ENCODE data around the gene RTL1. TPM values are rescaled to one million over a fixed set of nuclear protein-coding genes. Genes with fewer than 3 reads are reported as not detected.

The RTL1 gene
- total RNA-seq, 1 experiment from 2014 or later = 0.16 TPM

DNA sequence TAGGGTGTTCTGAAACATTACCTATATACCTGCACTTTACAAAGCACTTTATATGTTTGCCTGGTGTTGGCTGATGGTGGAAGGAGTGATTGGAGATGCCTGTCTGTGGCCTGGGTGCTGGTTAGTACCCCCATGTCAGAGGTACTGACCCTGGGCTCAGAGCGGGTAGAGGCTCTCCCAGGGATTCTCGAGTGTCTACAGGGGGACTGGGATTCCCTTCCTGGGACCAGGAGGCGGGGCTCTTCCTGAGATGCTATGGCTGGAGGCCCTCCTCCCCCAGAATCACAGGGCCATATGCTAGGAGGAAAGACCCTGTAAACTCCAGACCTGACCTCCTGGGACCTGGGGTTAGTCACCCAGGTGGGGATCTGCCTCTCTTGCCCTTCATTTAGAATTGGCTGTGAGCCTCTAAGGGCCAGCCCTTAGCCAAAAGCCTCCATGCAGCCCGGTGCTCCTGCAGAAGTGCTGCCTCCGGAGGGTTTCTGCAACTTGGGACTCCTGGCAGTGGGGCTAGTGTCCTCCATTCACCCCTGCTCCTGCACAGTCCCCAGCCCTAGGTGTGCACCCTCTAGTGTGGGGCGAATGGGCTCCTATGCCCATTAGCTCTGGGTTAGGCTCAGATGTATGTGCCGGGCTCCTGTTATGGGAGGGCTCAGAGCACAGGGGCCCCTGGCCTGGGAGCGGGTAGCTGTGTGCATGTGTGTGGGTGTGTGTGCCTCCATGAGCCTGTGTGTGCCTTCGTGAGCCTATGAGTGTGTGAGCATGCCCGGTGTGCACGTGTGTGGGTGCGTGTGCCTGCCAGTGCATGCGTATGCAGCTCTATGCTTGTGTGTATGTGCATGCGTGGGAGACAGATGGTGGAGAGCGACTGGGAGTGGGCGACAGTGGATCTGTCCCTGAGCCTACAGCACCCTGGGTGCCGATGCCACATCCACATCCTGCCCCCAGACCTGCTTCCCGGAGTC, 36.6 kb downstream of the RTL1 start:
- no peak for DNase-seq (ENCODE audit: low spot score)

DNA sequence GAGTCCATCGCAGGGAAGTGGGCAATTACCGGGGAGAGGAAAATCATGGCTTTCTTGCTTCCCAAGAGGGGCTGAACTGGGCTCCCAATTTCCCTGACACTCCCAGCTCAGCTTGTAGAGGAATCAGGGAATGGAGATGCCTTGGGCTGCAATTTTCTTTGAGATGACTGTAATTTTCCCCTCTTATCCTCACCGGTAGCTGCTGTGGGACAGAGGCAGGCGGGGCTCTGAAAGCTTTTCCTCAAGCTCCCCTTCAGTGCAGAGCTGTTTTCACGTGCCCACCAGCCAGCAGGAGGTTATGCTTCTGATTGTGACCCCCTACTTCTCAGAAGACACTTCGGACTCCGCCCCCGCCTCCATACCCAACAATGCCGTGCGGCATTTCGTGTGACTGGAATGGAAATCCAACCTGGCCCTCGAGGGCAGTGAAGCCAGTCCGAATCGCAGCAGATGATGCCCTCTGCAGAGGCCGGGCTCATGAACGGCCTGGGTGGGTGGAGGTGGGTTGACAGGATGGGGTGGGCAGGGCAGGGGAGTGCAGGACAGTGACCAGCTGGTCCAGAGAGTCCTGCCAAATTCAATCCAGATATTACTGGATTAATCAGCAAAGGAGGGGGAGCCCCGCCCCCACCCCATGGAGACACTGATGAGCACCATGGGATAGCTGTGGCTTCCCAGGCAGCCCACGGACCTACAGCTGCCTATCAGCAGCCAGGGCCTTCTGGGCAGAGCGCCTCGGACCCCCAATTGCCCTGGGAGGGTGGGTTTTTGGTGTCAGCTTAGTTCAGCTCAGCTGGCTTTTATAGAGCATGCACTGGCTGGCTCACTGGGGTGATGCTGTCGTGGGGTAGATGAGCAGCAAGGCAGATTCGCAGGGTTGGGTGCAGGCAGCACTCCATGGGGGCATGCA, 37.6 kb downstream of the RTL1 start:
- no peak for DNase-seq (ENCODE audit: low spot score)

DNA sequence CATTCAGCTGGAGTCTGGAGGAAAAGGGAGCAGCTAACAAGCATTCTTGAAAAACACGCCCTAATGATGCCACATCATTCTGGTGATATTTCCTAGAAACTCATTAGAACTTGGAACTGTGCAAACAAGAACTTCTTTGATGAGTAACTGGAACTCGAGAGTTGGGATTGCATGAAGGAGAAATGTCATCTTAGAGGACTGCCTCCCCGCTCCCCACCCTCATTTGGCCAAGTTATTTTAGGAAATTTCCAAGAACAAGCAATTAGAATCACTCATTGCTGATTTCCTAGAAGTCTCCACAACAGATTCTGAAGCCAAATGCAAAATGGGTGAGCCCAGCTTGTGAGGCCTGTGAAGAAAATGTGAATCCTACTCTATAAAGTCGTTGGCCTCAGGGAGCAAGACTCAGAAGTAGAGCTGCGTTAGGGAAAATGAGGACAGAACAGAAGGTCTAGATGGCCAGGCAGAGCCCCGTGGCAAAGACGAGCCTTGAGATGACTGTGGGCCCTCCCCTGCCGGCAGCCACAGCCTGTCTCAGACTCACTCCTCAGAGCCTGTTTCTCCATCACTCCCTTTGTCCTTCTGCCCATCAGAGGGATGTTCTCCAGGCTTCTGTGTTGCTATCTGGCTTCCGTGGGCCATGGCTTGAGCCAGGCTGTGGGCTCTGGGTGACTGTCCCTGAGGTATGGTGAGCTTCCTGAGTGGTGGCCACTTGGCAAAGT, 38.4 kb downstream of the RTL1 start:
- peak; percentile 8 for DNase-seq (ENCODE audit: low spot score)

DNA sequence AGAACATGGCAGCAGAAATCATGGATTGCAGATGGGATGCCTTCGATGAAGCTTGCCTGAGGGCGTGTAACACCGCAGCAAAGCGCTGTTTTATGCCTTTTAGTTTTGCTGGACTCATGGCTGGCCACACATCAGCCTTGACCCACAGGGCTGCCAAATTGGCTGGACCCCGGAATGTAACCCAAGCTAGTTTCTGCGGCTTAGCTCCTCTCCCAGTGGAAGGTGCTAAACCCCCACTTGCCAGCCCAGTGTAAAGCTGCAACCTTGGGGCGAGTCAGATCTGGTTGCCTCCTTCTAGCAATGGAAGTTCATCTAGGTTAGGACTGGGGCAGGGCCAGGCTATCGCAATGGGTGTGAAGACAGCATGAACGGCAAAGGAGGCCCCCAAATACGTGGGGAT, 39.3 kb downstream of the RTL1 start:
- DNase-seq (ENCODE audit: low spot score) = no peak

DNA sequence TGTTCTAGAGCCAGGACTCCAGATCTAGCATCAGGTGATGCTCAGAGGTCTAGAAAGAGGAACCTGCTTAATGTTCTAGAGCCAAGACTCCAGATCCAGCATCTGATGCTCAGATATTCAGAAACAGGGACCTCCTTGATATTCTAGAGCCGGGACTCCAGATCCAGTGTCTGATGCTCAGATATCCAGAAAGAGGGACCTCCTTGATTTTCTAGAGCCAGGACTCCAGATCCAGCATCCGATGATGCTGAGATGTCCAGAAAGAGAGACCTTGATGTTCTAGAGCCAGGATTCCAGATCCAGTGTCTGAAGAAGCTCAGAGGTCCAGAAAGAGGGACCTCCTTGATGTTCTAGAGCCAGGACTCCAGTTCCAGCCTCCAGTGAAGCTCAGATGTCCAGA, 40.7 kb downstream of the RTL1 start:
- no peak for DNase-seq (ENCODE audit: low spot score)

DNA sequence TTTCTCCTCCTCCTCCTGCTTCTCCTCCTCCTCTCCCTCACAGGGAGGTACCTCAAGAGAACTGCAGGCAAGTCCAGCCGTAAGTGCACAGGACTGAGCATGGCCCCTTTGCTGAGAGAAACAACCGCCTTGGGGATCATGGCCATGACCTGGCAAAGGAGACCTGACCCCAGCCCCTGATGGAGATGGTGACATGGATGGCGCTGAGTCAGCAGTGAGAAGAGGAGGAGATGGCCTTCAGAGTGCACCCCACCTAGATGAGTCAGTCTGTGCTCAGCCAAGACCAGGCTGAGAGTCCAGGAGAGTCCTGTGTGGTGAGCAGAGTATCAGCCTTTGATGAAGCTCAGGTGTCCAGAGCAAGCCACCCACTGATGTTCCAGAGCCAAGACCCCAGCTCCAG, 41.2 kb downstream of the RTL1 start:
- DNase-seq (ENCODE audit: low spot score) = no peak

DNA sequence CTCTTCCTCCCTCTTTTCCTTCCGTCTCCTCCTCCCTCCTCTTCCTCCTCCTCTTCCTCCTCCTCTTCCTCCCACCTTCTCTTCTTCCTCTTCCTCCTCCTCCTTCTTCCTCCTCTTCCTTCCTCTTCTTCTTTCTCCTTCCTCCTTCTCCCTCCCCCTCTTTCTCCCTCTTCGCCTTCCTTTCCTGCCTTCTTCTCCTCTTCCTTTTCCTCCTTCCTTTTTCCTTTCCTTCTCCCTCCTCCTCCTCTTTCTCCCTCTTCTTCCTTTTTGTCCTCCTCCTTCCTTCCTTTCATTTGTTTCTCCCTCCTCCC, 41.6 kb downstream of the RTL1 start:
- no peak for DNase-seq (ENCODE audit: low spot score)

DNA sequence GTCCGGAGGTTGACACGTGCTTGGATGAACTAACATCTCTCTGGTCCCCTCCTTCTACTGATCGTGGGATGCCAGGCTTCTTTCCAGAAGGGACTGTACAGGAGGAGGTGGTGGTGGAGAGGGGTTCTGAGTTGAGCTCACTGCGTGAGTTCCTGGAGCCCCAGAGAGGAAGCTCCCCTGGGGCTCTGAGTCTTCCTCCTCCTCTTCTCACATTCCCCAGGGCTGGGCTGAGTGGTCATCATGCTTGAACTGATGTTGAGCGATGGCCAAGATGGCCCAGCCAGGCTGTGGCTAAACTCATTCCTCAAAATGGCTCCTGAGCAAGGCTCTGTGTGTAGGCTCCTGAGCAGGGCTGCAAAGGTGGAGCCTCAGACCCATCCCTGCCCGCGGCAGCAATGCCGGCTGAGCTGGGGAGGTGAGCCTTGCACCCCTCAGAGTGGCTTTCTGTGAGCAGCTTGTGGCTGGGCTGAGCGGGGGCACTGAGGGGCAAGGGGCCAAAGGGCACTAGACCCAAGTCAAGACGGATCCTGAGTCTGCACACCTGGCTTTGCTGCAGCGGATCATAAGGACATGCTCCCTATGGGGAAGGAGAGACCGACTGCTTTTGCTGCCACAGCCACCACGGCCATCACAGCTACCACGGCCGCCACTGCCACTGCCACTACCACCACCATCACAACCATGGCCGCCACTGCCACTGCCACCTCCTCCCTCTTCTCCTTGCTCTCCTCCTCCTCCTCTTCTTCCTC, 42.2 kb downstream of the RTL1 start:
- DNase-seq (ENCODE audit: low spot score) = no peak

DNA sequence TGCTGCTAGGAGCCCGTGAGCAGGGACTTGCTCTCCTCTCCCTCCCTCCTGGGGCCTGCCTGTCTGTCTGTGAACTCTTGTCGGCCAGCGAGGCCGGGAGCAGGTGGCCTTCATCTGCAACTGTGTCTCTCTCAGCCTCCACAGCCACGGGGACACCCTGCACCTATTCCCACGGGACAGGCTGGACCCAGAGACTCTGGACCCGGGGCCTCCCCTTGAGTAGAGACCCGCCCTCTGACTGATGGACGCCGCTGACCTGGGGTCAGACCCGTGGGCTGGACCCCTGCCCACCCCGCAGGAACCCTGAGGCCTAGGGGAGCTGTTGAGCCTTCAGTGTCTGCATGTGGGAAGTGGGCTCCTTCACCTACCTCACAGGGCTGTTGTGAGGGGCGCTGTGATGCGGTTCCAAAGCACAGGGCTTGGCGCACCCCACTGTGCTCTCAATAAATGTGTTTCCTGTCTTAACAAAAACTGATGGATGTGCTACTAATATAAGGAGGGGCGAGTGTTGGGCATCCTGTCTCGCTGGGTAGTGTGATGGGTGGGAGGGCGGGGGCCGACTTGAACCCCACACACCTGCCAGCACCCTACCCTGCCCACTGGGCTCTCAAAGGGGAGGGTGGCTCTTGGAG, 42.9 kb downstream of the RTL1 start:
- DNase-seq (ENCODE audit: low spot score) = no peak

DNA sequence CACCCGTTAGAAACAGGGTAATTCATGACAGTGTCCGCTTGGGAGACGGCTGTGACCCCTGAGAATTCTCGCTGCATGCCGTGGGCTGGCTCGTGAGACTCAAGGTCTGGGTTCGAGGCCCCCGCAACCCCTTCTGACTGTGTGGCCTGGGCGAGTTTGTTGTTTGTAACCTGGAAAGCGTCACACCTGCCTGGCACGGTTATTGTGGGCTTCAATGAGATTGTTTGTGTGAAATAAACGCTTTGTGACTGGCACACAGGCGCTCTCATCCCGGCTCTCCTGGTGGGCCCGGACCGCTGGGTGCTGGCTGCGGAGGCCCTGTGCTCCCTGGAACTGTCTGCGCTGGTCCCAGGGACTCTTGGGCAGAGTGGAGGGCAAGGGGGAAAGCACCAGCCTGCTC, 43.7 kb downstream of the RTL1 start:
- no peak for DNase-seq (ENCODE audit: low spot score)

DNA sequence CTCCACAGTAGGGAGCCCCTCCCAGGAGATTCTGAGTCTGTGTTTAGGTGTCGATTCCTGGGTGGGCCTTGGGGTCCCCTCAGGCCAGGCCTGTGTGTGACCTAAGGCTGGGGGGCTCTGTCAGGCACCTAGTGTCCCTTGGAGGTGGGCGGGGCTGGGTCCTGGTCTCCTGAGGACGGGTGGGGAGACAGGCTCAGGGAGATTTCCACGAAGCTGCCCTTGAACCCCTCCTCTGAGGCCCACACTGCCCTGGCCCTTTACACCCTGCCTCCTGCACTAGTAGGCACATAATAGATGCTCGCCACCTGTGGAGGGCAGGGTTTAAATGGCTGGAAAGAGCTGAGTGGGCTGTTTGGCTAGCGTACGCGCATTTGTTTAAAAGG, 44.7 kb downstream of the RTL1 start:
- DNase-seq (ENCODE audit: low spot score) = no peak

DNA sequence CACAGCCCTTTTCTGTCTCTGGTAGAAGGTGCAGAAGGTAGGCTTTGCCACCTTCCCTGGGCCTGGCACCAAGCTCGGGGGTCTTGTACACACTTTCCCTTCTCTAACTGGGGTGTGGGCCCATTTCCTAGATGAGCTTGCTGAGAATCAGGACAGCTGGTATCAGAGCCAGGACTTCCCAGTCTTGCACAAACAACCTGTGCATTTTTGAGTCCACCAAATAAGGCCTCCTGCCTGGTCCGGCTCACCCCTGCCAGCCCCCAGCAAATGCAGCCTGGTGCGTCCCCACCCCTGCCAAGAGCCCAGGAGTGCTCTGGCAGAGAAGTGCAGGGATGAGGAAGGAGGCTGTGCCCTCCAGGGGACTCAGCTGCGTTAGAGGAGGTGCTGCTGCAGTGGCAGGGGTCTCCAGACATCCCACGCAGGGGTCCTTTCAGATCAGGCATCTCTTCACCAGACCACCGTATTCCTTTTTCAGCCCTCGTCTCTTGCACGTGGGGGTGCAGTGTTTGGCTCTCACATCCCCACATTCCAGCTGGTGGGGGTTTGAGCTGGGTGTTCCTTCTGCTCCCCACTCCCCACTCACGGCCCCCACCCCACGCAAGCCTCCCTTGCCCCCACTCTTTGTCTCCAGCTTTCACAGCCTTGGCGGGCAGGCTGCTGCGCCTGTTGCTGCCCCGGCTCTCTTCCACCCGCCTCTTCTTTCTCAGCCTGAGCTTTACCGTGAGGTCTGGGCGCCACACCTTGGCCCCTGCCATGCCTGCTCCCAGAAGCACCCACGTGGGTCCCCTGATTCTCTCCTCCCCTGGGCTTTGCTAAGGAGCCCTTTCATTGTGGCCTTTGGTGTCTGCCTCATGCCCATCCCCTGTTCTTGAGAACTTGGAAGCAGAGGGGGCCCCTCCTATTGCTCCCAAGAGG, 45.3 kb downstream of the RTL1 start:
- no peak for DNase-seq (ENCODE audit: low spot score)

DNA sequence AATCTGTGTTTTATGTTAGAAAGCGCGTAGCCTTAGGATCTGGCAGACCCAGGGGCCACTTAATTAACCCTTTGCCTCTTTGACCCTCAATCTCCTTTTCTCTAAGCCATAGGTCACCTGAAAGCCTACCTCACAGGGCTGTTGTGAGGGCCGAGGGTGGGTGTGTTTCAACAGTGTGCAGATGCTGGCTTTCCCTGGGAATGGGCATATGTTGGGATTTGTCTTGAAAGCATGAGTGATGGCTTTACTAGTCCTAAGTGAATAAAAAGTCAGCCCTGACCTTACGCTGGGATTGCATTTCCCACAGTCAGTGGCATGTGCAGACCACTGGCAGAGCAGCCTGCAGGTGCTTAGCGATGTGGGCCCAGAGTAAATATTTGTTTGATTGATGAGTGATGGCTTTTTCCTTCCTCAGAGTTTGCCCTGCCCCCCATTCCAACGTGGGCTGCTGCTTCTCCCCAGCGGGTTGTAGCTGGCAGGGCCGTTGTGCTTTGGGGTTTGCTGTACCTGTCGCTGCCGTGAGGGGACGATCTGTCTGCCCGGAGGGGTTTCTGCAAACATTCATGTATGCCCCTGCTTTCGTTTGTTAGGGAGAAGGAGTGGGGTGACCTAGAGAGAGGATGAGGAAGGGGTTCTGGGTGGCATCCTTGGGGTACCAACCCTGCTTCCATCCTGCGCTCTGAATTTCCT, 46.1 kb downstream of the RTL1 start:
- DNase-seq (ENCODE audit: low spot score) = no peak

DNA sequence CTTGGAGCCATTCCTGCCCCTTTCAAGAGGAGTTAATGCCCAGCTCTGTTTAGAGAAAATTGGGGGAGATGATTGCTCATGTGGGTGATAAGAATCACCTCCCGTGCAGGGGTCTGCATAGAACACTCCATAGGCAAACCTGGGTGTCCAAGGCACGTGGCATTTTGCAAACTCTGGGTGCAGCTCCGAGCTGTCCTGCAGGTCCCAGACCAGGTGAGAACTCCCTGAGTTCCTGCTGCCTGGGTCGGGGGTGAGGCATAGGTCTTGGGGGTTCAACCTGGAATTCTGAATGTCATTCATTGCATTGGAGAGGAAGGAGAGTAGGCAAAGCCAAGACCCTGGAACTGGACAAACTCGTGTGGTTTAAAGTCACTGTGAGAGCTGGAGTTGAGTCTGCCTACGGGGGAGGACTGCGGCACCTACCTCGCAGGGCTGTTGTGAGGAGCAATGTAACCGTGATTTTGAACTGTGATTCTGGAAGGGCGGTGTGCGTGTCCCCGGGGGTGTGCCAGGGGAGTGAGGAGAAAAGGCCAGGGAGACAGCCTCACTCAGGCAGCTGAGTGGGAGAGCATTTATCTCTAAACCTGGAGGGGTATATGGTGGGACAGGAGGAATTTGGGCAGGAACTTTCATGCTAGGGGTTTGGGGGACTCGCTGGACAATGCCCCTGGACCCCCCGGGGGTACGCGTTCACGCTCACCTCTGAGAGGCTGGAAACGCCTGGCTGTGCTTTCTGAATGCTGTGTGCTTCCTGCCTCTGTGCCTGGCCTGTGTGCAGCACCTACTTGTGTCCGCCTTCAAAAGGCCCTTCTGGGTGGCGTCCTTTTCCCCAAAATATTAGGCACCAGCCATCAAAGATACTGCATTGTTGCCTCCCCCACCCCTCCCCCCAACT, 47.2 kb downstream of the RTL1 start:
- no peak for DNase-seq (ENCODE audit: low spot score)

DNA sequence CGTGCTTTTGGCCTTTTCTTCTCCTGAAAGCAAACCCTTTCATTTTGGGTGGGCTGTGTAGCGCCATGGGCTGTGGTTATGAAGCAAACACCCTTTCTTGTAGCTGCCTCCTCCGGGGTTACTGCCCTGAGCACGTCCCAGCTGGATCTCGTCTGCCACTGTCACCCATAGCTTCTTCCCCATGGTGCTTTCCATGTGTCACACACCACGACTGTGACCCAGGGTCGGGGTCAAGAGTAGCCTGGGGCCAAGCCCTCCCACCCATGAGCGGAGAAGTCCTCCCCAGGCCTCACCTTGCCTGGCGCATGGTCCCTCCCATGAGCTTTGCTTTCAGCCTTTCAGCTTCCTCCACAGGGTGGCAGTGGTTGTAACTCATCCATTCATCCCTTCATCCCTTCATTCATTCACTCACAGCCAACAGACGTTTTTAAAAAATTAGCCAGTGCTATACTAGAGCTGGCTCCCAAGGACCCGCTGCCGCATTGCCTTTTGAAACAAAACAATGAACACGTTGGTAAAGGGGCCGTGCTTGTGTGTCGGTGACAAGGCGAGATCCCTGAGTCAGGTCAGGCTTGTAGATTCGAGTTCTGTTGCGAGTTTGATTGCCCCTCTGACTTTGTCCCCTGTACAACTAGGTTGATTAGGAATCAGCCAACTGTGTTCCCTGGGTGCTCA, 48.1 kb downstream of the RTL1 start:
- no peak for DNase-seq (ENCODE audit: low spot score)

DNA sequence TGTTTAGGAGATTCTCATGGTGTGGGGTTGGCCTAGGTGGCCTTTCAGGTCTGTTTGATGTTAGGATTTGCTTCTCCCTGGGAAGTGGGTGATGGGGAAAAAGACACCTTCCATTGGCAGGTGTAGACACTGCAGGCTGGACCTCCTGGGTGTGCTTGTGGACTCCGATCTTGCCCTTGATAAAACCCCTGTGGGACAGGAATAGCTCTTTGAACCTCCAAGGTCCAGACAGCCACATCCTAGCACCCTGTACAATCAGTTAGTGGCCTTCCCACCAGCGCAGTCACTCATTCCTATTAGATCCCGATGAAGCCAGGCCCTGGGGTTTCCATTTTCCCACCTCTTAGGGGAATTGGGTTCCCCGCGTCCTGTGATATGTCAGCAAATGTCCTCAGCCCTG, 49.1 kb downstream of the RTL1 start:
- DNase-seq (ENCODE audit: low spot score) = no peak

DNA sequence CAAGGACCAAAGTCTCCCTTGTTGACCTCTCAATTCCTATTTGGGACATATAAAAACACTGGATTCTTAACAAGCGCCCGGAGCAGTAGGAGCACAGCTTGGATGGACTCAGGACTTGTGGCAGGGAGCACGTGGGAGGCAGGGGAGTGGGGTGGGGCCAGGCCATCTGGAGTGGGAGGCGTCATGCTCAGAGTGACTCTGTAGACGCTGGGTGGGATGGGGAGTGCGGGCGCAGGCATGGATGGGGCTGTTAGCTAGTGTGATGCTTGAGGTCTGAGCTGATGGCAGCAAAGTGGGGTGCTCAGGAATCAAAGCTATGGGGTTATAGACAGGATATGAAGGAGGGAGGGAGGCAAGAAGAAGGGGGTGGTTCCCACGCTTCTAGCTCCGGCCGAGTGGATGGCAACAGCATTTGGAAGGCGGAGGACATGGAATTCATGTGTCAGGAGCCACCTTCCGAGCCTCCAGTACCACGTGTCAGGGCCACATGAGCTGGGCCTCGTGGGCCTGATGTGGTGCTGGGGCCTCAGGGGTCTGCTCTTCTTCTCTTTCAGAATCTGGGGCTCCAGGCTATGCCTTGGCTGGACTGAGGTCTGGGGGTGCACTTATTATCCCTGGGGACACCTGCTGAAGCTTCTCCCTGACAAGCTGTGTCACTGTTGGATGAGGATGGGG, 51.4 kb downstream of the RTL1 start:
- DNase-seq (ENCODE audit: low spot score) = no peak

Measured in A172 (cell line).